Testis (tissue), 2 donors: ENCODE measurements around the gene MTRF1.

Source experiments
- CTCF ChIP-seq, 3 experiments: fragments of 450-650 bp in 2 of 3; fragments of 200-600 bp in 1 of 3; sonication (generic) in 1 of 3; IDR thresholded peaks; one replicate each; pipeline ENCODE4 v1.5.1; 2016 to 2019; ENCODE audit warnings: antibody characterized with exemption in 3 of 3, mild to moderate bottlenecking in 2 of 3, moderate library complexity in 1 of 3
- POLR2A ChIP-seq: fragments of 450-650 bp; IDR thresholded peaks from one replicate; pipeline ENCODE4 v1.6.1; 2017; ENCODE audit warnings: antibody characterized with exemption, mild to moderate bottlenecking, moderate library complexity

- TF ChIP-seq CTCF (IDR thresholded peaks at IDR 0.05), result no peak
- no peak for TF ChIP-seq POLR2A
These were observed 5.8 kb downstream of the MTRF1 start for GRCh38 chr13:41257535-41257934.
